GM10266 (cell line): ENCODE results near the gene ADGRG6.
"Not testable (repeated sequence)": the region's sequence is repeated elsewhere in the genome, so short reads cannot be mapped to it uniquely, and the experiment has no call there.

Experiments used
- DNase-seq: peaks from one replicate; pipeline ENCODE4 v3.0.0; 2012; ENCODE audit errors: extremely low spot score
- CTCF ChIP-seq: IDR thresholded peaks from 2 replicates; pipeline ENCODE4 v1.5.1; 2012; ENCODE audit warnings: mild to moderate bottlenecking, low read depth; ENCODE audit not compliant: control insufficient read depth, insufficient read depth; ENCODE audit errors: missing control alignments

ADGRG6 gene

GRCh38 chr6:142444376-142444775 lies 142.6 kb downstream of the ADGRG6 start:
- DNase-seq = no peak
- no peak for TF ChIP-seq CTCF

GRCh38 chr6:142444881-142445301 lies 143.1 kb downstream of the ADGRG6 start:
- no peak for DNase-seq
- TF ChIP-seq CTCF = no peak

- TF ChIP-seq CTCF = no peak
- no peak for DNase-seq
Measured at GRCh38 chr6:142446168-142446567, 144.4 kb downstream of the ADGRG6 start.

- no peak for DNase-seq
- no peak for TF ChIP-seq CTCF
Measured at GRCh38 chr6:142446576-142446975, 144.8 kb downstream of the ADGRG6 start.

GRCh38 chr6:142448091-142448729 lies 146.4 kb downstream of the ADGRG6 start:
- no peak for TF ChIP-seq CTCF
- DNase-seq = no peak

- DNase-seq = not testable (repeated sequence)
Measured at GRCh38 chr6:142450856-142451255, 149.0 kb downstream of the ADGRG6 start.

GRCh38 chr6:142452993-142453392 lies 151.2 kb downstream of the ADGRG6 start:
- no peak for DNase-seq
- no peak for TF ChIP-seq CTCF

- not testable (repeated sequence) for DNase-seq
Measured at GRCh38 chr6:142454196-142454595, 152.4 kb downstream of the ADGRG6 start.

- DNase-seq = not testable (repeated sequence)
Measured at GRCh38 chr6:142454848-142455247, 153.0 kb downstream of the ADGRG6 start.
